Loucy (cell line): Measurements from ENCODE around the gene PRDM2.

Experiments
- H2AFZ ChIP-seq: fragments of 200-600 bp; sonication (generic); 2 replicates; pipeline ENCODE4 v1.6.0; 2016; ENCODE audit warnings: antibody characterized with exemption, mild to moderate bottlenecking, low read length, moderate library complexity
- H3F3A ChIP-seq: fragments of 200-600 bp; 2 replicates; pipeline ENCODE4 v1.6.0; 2016; ENCODE audit warnings: antibody characterized with exemption, low read depth, mild to moderate bottlenecking
- H3K27me3 ChIP-seq: fragments of 200-600 bp; sonication (generic); 2 replicates; pipeline ENCODE4 v1.6.1; 2014; ENCODE audit warnings: low read length, mild to moderate bottlenecking; ENCODE audit not compliant: insufficient read depth, poor library complexity, severe bottlenecking
- H3K36me3 ChIP-seq: fragments of 200-600 bp; sonication (generic); 2 replicates; pipeline ENCODE4 v1.6.1; 2016; ENCODE audit warnings: low read length; ENCODE audit not compliant: insufficient read depth
- H3K4me1 ChIP-seq: fragments of 200-600 bp; sonication (generic); 2 replicates; pipeline ENCODE4 v1.5.1; 2014; ENCODE audit warnings: low read length, mild to moderate bottlenecking; ENCODE audit not compliant: insufficient read depth, poor library complexity, severe bottlenecking
- H3K4me2 ChIP-seq: fragments of 200-600 bp; sonication (generic); 2 replicates; pipeline ENCODE4 v1.6.0; 2014; ENCODE audit warnings: antibody characterized with exemption, low read length, low read depth, mild to moderate bottlenecking; ENCODE audit not compliant: poor library complexity, severe bottlenecking
- H3K4me3 ChIP-seq: fragments of 200-600 bp; sonication (generic); 2 replicates; pipeline ENCODE4 v1.5.1; 2014; ENCODE audit warnings: low read length, mild to moderate bottlenecking, mixed read lengths; ENCODE audit not compliant: poor library complexity, severe bottlenecking
- H3K79me2 ChIP-seq: fragments of 200-600 bp; sonication (generic); 2 replicates; pipeline ENCODE4 v1.6.1; 2014; ENCODE audit warnings: low read length; ENCODE audit not compliant: insufficient read depth
- H3K9ac ChIP-seq: fragments of 200-600 bp; sonication (generic); 2 replicates; pipeline ENCODE4 v1.6.0; 2014; ENCODE audit warnings: mild to moderate bottlenecking, low read depth, low read length, moderate library complexity; ENCODE audit not compliant: poor library complexity, severe bottlenecking
- H3K9me2 ChIP-seq: fragments of 200-600 bp; sonication (generic); replicated peaks from 2 replicates; pipeline ENCODE4 v1.6.1; 2016; ENCODE audit warnings: low read depth, low read length, mixed read lengths
- H3K9me3 ChIP-seq: fragments of 200-600 bp; sonication (generic); 2 replicates; pipeline ENCODE4 v1.6.1; 2014; ENCODE audit warnings: mild to moderate bottlenecking, antibody characterized with exemption, low read length, low read depth; ENCODE audit not compliant: insufficient read depth
- H4K20me1 ChIP-seq: fragments of 200-600 bp; sonication (generic); 2 replicates; pipeline ENCODE4 v1.6.0; 2014; ENCODE audit warnings: antibody characterized with exemption, low read length, mild to moderate bottlenecking; ENCODE audit not compliant: insufficient read depth, poor library complexity, severe bottlenecking
- EZH2phosphoT487 ChIP-seq: fragments of 200-600 bp; IDR thresholded peaks from 2 replicates; pipeline ENCODE4 v1.6.1; 2018; ENCODE audit warnings: antibody characterized with exemption, mild to moderate bottlenecking, moderate library complexity, borderline replicate concordance
- TF ChIP-seq, protein P1 (sequence below): fragments of 200-600 bp; sonication (generic); conservative IDR thresholded peaks from 2 replicates; pipeline ENCODE4 v1.5.1; 2014; ENCODE audit warnings: mild to moderate bottlenecking, antibody characterized with exemption, low read length

The PRDM2 gene

DNA sequence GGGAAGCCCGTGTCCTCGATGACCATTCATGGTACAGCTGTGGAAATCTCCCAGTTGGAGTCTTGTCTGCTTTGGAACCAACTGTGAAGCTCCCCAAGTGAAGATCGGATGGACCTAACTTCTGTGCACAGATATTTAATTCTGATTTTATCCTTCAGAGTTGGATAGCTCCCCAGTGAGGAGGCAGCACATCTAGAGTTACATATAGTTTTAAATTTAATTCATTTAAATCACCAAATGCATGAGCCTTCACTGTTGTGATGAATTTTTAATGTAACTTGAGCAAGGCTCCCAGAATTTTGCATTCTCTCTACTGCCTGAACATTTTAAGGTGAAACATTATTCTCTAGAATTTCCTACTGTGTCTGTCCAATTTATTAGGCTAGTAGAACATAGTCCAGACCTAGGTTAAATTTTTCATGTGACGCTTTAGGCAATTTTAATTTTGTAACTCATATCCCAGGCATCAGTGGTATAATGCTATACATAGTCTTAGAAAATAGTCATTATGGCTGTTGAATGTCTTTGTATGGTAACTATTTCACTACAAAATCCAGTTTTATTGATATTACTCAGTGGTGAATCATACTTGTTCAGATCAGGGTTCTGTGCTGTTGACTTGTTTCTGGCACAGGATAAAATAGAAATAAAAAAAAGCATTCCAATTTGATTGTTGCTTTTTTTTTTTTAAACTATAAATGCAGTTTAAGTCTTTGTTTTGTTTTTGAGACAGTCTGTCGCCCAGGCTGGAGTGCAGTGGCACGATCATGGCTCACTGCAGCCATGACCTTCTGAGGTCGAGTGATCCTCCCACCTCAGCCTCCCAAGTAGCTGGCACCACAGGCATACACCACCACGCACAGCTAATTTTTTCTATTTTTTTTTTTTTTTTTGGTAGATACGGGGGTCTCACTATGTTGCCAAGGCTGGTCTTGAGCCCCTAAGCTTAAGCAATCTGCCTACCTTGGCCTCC, 66.9 kb downstream of the PRDM2 start:
- Histone ChIP-seq H3F3A (no peaks in the 10 kb centered on the region; the same call in 1 of the 2 replicates), H3K9me3 (no peaks in the 10 kb centered on the region), H3K27me3 (no peaks in the 10 kb centered on the region), H4K20me1 (peaks cover 93% of the 10 kb centered on the region), H2AFZ (no peak overlapping the region), H3K4me1 (peaks cover 31% of the 10 kb centered on the region), H3K9ac (no peak overlapping the region), H3K4me2 (no peak overlapping the region), H3K4me3 (no peak overlapping the region), H3K79me2 (peaks cover 100% of the 10 kb centered on the region), H3K9me2 (no peaks in the 10 kb centered on the region), H3K36me3 (peaks cover 32% of the 10 kb centered on the region; the same call in 1 of the 2 replicates)
- no peak for TF ChIP-seq EZH2phosphoT487
- TF ChIP-seq, protein P1, sequence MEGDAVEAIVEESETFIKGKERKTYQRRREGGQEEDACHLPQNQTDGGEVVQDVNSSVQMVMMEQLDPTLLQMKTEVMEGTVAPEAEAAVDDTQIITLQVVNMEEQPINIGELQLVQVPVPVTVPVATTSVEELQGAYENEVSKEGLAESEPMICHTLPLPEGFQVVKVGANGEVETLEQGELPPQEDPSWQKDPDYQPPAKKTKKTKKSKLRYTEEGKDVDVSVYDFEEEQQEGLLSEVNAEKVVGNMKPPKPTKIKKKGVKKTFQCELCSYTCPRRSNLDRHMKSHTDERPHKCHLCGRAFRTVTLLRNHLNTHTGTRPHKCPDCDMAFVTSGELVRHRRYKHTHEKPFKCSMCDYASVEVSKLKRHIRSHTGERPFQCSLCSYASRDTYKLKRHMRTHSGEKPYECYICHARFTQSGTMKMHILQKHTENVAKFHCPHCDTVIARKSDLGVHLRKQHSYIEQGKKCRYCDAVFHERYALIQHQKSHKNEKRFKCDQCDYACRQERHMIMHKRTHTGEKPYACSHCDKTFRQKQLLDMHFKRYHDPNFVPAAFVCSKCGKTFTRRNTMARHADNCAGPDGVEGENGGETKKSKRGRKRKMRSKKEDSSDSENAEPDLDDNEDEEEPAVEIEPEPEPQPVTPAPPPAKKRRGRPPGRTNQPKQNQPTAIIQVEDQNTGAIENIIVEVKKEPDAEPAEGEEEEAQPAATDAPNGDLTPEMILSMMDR: no peak

DNA sequence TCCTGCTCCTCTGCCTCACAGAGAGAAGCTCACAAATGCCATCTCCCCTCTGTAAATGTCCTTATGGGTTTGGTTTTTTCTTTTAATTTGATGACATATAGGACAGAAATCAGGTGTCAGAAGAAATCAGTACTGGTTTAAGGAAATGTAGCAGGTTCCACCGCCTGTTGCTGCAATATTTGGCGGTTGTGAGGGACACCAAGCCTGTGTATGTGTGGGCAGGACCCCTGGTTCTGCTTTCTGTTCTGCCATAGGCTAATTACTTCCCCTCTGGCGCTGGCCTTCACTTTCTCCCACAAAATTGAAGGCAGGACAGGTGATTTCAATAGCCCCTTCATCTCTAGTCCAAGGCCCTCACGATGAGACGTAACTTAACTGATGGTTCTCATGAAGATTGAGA, 69.2 kb downstream of the PRDM2 start:
- no peaks in the 10 kb centered on the region; the same call in 1 of the 2 replicates for H3F3A ChIP-seq
- peaks cover 47% of the 10 kb centered on the region; the same call in 1 of the 2 replicates for H3K36me3 ChIP-seq
- TF ChIP-seq, protein P1: no peak
- TF ChIP-seq EZH2phosphoT487: no peak
- H3K4me3 ChIP-seq: no peak overlapping the region
- H3K79me2 ChIP-seq: peaks cover 100% of the 10 kb centered on the region
- H3K9ac ChIP-seq: no peak overlapping the region
- peaks cover 92% of the 10 kb centered on the region for H4K20me1 ChIP-seq
- no peaks in the 10 kb centered on the region for H3K9me3 ChIP-seq
- no peaks in the 10 kb centered on the region for H3K27me3 ChIP-seq
- H3K9me2 ChIP-seq: no peaks in the 10 kb centered on the region
- no peak overlapping the region for H3K4me2 ChIP-seq
- H3K4me1 ChIP-seq: peaks cover 10% of the 10 kb centered on the region
- no peak overlapping the region for H2AFZ ChIP-seq

DNA sequence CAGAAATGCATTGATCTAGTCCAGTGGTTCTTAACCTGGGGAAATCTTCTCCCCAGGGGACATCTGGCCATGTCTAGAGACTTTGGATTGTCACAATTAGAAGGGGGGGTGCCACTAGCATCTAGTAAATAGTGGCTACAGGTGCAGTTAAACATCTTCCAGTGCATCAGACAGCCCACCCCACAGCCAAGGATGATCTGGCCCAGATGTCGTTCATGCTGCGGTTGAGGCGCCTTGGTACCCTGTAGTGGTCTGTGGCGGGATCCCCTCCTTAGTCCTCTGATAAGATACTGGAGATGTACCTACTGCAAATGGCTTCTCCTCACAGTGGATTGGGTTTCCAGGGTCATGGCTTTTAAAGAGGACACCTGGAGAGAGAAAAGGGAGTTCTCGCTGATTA, 69.8 kb downstream of the PRDM2 start:
- H3K36me3 ChIP-seq: peaks cover 51% of the 10 kb centered on the region; the same call in 1 of the 2 replicates
- TF ChIP-seq, protein P1: no peak
- no peak for TF ChIP-seq EZH2phosphoT487
- no peaks in the 10 kb centered on the region for H3K9me3 ChIP-seq
- no peak overlapping the region for H2AFZ ChIP-seq
- peaks cover 86% of the 10 kb centered on the region for H4K20me1 ChIP-seq
- H3K27me3 ChIP-seq: no peaks in the 10 kb centered on the region
- no peak overlapping the region for H3K4me2 ChIP-seq
- H3K9me2 ChIP-seq: no peaks in the 10 kb centered on the region
- no peak overlapping the region for H3K9ac ChIP-seq
- peaks cover 99% of the 10 kb centered on the region for H3K79me2 ChIP-seq
- no peaks in the 10 kb centered on the region; the same call in 1 of the 2 replicates for H3F3A ChIP-seq
- no peak overlapping the region for H3K4me3 ChIP-seq
- peaks cover 4% of the 10 kb centered on the region for H3K4me1 ChIP-seq
